Measurements from ENCODE around the gene SEC61A2.
"Not testable (repeated sequence)": the region's sequence is repeated elsewhere in the genome, so short reads cannot be mapped to it uniquely, and the experiment has no call there.

Gene SEC61A2

GRCh38 chr10:12165036-12165435 lies 35.6 kb downstream of the SEC61A2 start:
- H3K27me3 ChIP-seq (replicated peaks; ENCODE audit: insufficient read depth, low read length), result no peaks in the 10 kb centered on the region
- no peak overlapping the region for H3K9ac ChIP-seq (ENCODE audit: low read length)
- DNase-seq, result no peak
- no peak overlapping the region for H3K27ac ChIP-seq (ENCODE audit: low read length)
- H3K4me2 ChIP-seq (ENCODE audit: low read depth, low read length), result no peak overlapping the region
- H2AFZ ChIP-seq (ENCODE audit: low read length), result no peak overlapping the region
- no peaks in the 10 kb centered on the region for H3K79me2 ChIP-seq (ENCODE audit: low read length)
- H3F3A ChIP-seq (ENCODE audit: insufficient read depth, low read length), result no peaks in the 10 kb centered on the region
- no peaks in the 10 kb centered on the region; the same call in 1 of the 2 replicates for H3K36me3 ChIP-seq (replicated peaks; ENCODE audit: insufficient read depth, low read length)
- H3K9me2 ChIP-seq (replicated peaks; ENCODE audit: insufficient read depth, low read length), result no peaks in the 10 kb centered on the region
- H3K4me1 ChIP-seq (ENCODE audit: low read length), result no peaks in the 10 kb centered on the region
- no peaks in the 10 kb centered on the region for H4K20me1 ChIP-seq (ENCODE audit: insufficient read depth, low read length)
- no peak overlapping the region for H3K4me3 ChIP-seq (ENCODE audit: low read length)
- no peaks in the 10 kb centered on the region for H3K9me3 ChIP-seq (replicated peaks; ENCODE audit: insufficient read depth, low read length)
- TF ChIP-seq CTCF (IDR thresholded peaks at IDR 0.05; ENCODE audit: low read length), result no peak
- TF ChIP-seq EZH2 (optimal IDR thresholded peaks at IDR 0.05; ENCODE audit: low read depth, low read length), result no peak
- TF ChIP-seq EZH2phosphoT487 (IDR thresholded peaks at IDR 0.05; ENCODE audit: low read length), result no peak

DNA sequence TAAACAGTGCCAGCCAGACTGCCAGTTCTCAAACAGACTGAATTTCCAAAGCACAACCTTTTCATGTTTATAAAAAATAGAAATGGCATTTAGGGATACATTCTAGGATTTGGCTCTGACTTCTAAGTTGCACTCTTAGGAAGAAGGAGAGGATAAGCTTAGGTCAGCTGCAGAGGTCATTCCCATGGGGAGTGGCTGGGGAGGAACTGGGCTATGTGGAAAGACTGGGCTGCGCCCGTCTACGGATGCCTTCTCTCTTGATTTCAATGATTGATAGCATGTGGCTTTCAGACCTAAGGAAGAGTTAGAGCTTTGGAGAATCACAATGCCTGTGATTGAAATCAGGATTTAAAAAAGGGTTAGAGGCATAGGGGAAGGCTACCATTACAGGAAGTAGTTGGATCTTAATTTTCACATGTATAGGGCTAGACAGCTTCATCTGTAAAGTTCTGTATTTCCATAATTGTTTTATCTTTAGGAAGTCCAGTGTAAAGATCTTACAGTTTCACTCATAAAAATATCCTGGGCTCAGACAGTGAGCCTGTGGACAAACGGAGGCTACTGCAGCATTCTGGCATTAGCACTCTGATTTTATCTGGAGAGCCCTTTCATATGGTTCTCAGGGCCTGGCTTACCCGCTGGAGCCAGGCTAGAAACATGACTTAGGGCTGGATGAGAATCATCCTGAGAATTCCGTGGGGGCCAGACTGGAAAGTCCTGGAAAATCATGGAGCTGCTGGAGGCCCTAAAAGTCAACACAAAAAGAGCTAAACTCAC lies 36.7 kb downstream of the SEC61A2 start:
- no peaks in the 10 kb centered on the region for H4K20me1 ChIP-seq (ENCODE audit: insufficient read depth, low read length)
- no peak overlapping the region for H3K4me2 ChIP-seq (ENCODE audit: low read depth, low read length)
- H3K9me3 ChIP-seq (replicated peaks; ENCODE audit: insufficient read depth, low read length), result no peaks in the 10 kb centered on the region
- no peaks in the 10 kb centered on the region for H3K4me1 ChIP-seq (ENCODE audit: low read length)
- no peaks in the 10 kb centered on the region; the same call in 1 of the 2 replicates for H3K36me3 ChIP-seq (replicated peaks; ENCODE audit: insufficient read depth, low read length)
- no peaks in the 10 kb centered on the region for H3K79me2 ChIP-seq (ENCODE audit: low read length)
- no peak overlapping the region for H3K9ac ChIP-seq (ENCODE audit: low read length)
- H3K27me3 ChIP-seq (replicated peaks; ENCODE audit: insufficient read depth, low read length), result no peaks in the 10 kb centered on the region
- H3K9me2 ChIP-seq (replicated peaks; ENCODE audit: insufficient read depth, low read length), result no peaks in the 10 kb centered on the region
- H2AFZ ChIP-seq (ENCODE audit: low read length), result no peak overlapping the region
- H3K4me3 ChIP-seq (ENCODE audit: low read length), result no peak overlapping the region
- TF ChIP-seq EZH2phosphoT487 (IDR thresholded peaks at IDR 0.05; ENCODE audit: low read length) (no peak), EZH2 (optimal IDR thresholded peaks at IDR 0.05; ENCODE audit: low read depth, low read length) (no peak), CTCF (IDR thresholded peaks at IDR 0.05; ENCODE audit: low read length) (no peak)
- H3F3A ChIP-seq (ENCODE audit: insufficient read depth, low read length), result no peaks in the 10 kb centered on the region
- no peak overlapping the region for H3K27ac ChIP-seq (ENCODE audit: low read length)
- no peak for DNase-seq

DNA sequence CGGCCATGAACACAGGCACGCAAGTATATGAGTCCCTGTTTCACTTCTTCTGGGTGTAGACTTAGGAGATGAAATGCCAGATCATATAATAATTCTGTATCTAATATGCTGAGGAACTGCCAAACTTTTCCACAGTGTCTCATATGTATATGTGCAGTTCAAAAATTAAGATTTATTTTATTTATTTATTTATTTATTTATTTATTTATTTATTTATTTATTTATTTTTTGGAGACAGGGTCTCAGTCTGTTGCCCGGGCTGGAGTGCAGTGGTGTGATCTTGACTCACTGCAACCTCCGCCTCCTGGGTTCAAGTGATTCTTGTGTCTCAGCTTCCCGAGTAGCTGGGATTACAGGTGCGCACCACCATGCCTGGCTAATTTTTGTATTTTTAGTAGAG lies 42.0 kb downstream of the SEC61A2 start:
- H3F3A ChIP-seq (ENCODE audit: insufficient read depth, low read length); H3K9me3 ChIP-seq (replicated peaks; ENCODE audit: insufficient read depth, low read length); H3K9ac ChIP-seq (ENCODE audit: low read length); H3K36me3 ChIP-seq (replicated peaks; ENCODE audit: insufficient read depth, low read length); H2AFZ ChIP-seq (ENCODE audit: low read length); H3K27me3 ChIP-seq (replicated peaks; ENCODE audit: insufficient read depth, low read length); H3K79me2 ChIP-seq (ENCODE audit: low read length); H3K4me1 ChIP-seq (ENCODE audit: low read length); H3K4me2 ChIP-seq (ENCODE audit: low read depth, low read length); H3K4me3 ChIP-seq (ENCODE audit: low read length); DNase-seq; H3K27ac ChIP-seq (ENCODE audit: low read length); H4K20me1 ChIP-seq (ENCODE audit: insufficient read depth, low read length); H3K9me2 ChIP-seq (replicated peaks; ENCODE audit: insufficient read depth, low read length): not testable (repeated sequence)

DNA sequence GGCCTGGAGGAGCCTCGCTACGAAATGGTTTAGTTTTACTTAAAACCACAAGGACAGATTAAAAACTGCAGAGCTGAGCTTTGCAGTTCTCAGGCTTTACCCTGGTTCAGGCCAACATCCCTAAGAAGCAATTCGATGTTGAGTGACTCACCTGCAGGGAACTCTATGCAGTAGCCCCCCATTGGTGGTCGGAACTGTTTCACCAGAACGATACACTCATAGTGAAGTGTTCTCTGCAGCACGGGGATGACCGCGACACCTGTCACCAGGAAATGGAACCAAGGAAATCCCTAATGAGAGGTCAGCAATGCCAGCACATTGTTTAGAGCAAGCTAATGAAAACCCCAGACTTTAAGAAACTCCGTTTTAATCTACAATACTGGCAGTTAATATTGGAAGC lies 48.2 kb downstream of the SEC61A2 start:
- H3K36me3 ChIP-seq (replicated peaks; ENCODE audit: insufficient read depth, low read length), result no peaks in the 10 kb centered on the region
- H3K27ac ChIP-seq (ENCODE audit: low read length), result no peak overlapping the region
- no peak for DNase-seq

More for the DNA sequence above, 48.2 kb downstream of the SEC61A2 start:
- Histone ChIP-seq H3K9me2 (replicated peaks; ENCODE audit: insufficient read depth, low read length) (no peaks in the 10 kb centered on the region), H3K4me3 (ENCODE audit: low read length) (no peak overlapping the region), H3K27me3 (replicated peaks; ENCODE audit: insufficient read depth, low read length) (no peaks in the 10 kb centered on the region), H3K79me2 (ENCODE audit: low read length) (no peaks in the 10 kb centered on the region), H3F3A (ENCODE audit: insufficient read depth, low read length) (no peaks in the 10 kb centered on the region), H2AFZ (ENCODE audit: low read length) (no peak overlapping the region), H3K4me1 (ENCODE audit: low read length) (no peaks in the 10 kb centered on the region), H4K20me1 (ENCODE audit: insufficient read depth, low read length) (no peaks in the 10 kb centered on the region), H3K9me3 (replicated peaks; ENCODE audit: insufficient read depth, low read length) (no peaks in the 10 kb centered on the region), H3K4me2 (ENCODE audit: low read depth, low read length) (no peak overlapping the region), H3K9ac (ENCODE audit: low read length) (no peak overlapping the region)
- TF ChIP-seq EZH2 (optimal IDR thresholded peaks at IDR 0.05; ENCODE audit: low read depth, low read length) (no peak), CTCF (IDR thresholded peaks at IDR 0.05; ENCODE audit: low read length) (no peak), EZH2phosphoT487 (IDR thresholded peaks at IDR 0.05; ENCODE audit: low read length) (no peak)

All from MM.1S (cell line).